NCI-H2029 (cell line): ENCODE measurements around the gene KBTBD4.

Experiments
- DNase-seq: peaks from one replicate; lab custom pipeline; 2025; lab: John Stamatoyannopoulos, UW

The KBTBD4 gene

DNA sequence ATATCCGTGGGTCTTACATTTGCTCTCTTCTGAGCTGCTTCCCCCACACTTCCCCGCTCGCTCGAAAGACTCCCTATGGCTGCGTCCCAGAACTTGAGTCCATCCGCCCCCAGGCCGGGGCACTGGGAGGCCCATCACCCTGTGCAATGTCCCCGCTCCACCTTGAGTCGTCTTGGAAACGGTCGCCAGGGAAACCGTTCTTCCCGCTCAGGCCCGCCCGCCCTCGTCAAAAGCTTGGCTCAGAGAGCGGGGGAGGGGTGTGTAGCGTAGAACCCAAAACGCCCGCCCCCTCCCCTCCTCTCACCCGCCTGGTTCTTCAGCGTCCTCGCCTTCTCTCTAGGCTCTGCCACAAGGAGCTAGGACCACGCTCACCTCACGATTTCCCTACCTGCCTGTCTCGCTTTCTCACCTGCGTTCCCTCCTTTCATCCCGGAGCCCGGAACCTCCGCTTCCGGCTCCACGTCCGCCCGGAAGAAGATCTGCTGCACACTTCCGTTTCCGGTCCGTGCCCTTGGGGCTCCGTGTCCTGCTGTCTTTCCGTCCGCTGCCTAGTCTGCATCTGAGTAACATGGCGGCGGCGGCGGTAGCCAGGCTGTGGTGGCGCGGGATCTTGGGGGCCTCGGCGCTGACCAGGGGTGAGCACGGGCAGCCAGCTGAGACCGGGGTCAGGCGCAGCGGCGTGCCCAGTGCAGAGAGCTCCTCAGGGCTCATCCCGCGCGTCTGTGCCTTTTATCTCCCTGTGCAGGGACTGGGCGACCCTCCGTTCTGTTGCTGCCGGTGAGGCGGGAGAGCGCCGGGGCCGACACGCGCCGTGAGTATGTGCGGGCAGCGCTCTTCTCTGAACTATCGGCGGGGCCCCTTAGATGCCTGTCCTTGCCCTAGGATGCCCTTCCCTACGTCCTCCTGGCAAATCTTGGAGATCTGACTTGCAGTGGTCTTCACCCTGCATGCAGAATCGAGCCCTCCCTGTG, at the start of gene KBTBD4, which contains the start of gene NDUFS3:
Gene KBTBD4 (minus strand): TSS at position 447 of the 971 bp plus-strand sequence. CDS start 19 bp downstream, at position 428.
Gene NDUFS3 (plus strand): TSS at position 551 of the 971 bp plus-strand sequence. CDS start 18 bp downstream, at position 569.
- peak; percentile 81 for DNase-seq

DNA sequence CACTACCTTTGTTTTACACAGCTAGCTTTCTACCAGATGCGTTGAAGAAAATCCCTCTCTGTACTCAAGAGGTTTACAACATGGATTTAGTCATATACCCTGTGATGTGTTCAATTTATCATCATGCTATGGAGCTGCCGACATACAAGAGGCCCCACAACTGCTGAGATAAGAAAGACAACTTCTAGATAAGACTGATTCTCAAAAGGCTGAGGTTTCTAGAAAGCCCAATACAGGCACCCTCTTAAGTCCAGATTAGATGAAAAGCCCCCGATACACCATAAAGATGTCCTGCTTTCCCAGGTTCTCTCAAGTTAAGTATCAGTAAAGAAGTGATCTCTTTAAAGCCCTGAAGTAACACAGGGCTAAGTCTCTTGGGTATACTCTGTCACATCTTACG, 49.3 kb upstream of the KBTBD4 start:
- no peak for DNase-seq

DNA sequence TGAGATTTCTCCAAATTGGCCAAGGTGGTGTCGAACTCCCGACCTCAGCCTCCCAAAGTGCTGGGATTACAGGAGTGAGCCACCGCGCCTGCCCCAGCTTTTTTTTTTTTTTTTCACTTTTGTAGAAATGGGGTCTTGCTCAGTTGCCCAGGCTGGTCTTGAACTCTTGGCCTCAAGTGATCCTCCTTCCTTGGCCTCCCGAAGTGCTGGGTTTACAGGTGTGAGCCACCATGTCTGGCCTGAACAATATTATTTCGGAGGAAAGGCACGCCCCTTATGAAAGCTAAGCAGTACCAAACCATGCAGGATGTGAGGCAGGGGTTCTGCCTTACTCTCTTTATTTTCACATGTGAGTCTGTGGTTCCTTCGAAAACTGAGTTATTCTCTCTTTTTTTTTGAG, 47.5 kb upstream of the KBTBD4 start:
- no peak for DNase-seq

DNA sequence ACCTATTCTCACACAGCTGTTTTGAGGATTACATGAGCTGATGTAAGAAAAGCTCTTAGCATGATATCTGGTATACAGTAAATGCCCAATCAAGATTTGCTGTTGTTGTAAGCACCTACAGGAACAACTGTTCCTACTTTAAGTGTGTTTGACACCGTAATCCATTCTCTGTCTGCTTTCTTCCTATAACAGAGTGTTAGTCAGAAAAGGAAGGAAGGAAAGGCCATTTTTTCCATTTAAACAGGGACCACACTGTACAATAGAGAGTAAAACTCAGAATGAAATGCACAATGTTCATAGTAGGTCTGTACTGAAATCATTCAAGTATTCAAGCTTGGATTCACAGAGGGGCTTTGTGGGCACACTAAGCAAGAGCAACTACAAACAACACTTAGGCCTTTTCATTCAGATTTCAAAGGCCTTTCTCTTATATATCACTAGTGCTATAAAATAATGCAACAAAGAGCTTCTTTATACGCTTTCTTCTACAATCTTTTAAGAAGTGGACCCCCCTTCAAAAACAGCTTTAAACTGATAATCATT, 42.1 kb upstream of the KBTBD4 start:
- DNase-seq, result no peak

DNA sequence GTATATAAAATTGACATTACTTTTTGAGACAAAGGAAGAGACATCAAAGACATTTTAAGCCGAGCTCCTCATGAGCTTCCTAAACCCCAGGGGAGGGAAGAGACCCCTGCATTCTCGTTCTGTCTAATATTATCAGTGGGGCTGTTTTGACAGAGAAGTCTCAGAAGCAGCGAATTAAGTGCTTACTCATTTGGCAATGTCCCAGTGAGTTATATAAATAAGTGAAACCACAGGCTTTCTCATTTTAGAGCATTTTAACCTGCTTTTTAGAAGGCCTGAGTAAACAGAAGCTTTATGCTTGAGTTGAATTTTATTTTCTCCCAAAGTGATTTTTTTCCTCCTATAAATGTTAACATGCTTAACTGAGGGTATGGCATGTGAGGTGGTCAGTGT, 38.6 kb upstream of the KBTBD4 start:
- DNase-seq, result no peak

DNA sequence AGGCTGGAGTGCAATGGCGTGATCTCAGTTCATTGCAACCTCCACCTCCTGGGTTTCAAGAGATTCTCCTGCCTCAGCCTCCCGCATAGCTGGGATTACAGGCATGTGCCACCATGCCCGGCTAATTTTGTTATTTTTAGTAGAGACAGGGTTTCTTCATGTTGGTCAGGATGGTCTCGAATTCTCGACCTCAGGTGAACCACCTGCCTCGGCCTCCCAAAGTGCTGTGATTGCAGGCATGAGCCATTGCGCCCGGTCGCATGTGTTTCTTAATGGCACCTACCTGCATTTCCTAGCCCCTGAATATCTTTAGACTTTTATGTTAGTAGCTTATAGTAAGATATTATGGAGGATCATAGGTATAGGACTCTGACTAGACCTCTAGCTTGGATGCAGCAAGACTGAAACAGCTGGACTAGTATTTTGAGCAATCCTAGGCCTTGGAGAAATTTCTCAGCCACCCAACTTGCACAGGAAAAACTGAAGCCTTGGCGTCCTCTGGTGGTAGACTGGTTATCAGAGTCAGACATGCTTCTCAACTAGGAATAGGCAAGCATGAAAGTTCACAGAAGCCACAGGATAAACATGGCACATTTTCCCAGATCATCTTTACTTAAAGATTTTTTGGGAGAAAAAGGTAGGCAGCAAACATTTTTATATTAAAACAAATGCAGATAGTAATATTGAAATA, 38.1 kb upstream of the KBTBD4 start:
- DNase-seq, result no peak

DNA sequence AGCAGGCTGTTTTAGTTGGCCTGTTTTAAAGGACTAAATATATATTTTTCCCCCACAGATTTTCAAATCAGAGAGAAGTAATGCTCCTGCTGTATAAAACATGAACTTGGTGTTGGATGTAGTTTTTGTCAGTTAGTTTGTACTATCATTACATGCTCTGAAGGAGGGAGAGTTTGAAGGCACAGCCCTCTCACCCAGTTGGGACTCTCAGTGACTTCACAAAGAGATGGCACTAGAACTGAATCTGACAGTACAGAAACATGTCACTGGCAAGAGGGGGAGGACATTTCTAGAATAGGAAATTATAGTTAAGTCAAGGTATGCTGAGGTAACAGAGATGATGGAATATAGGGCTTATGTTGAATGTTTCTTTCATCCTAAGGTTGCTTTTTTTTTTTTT, 36.5 kb upstream of the KBTBD4 start:
- no peak for DNase-seq

DNA sequence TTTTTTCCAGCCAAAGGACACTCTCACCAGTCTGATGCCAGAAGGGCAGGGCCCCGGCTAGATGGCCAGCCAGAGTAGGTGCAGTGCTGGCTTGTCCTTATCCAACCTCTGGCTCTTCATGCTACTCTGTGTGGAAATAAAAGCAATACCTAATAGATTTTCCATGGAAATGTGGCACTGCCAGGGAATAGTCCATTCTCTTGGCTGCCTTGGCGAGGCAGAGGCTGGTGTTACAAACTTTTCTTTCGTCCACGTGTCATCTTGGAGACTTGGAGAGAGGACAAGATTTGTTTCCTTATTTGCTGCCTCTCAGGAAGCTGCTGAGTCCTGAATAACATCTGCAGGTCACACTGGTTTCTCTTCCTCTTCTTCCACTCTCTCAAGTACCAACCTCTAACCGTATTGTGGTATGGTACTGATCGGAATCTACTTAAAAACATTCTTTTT, 32.6 kb upstream of the KBTBD4 start:
- no peak for DNase-seq

DNA sequence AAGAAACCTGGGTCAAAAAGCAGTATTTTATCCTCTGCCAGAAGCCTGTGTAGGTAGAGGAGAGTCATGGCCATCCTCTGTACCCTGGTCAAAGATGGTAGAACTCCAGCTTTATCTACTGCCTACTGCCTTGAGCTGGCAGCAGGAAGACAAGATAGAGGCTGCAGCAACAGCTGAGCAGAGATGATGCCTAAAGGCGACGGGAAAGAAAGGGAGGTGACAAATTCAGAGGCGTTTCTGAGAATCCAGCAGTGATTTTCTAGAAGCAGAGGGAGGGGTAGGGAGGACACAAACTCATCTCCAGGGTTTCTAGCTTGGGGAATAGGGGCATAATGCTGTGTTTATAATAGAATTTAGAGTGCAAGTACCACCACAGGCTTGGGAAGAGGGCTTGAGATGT, 30.9 kb upstream of the KBTBD4 start:
- DNase-seq, result no peak

DNA sequence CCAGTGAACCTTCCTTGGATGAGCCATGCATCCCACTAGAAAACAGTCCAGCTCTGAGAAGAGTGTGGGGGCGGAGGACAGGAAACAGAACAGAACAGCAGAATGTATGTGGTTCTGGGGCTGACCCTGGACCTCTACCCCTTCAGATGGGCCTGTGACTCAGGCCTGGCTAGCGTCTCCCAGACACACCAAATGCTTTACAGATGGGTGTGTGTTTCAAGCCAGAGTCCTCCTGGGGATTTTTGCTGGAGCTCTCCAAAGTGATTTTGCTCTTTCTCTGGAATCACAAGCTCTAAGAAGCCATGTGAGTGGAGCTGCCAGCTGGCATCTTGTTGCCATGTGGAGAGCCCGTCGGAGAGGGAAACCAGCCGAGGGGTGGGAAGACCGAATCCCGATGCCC, 28.6 kb upstream of the KBTBD4 start:
- no peak for DNase-seq

DNA sequence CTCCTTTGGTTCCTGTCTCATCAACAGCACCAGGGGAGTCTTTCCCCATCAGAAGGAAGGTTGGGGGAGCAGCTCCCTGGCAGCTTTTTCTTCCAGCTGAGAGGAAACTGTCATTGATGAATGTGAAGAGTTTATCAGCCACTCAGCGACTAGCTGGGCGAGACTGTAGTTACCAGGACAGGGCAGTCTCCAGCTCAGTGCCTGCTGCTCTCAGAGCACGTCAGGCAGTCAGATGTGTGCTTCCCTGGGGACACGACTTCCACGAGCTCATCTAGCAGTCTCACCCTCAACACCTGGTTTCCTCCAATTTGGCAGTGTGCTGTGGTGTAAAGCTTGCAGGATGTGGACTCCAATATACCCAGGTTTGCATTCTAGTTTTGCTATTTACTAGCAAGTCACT, 28.0 kb upstream of the KBTBD4 start:
- DNase-seq, result no peak

DNA sequence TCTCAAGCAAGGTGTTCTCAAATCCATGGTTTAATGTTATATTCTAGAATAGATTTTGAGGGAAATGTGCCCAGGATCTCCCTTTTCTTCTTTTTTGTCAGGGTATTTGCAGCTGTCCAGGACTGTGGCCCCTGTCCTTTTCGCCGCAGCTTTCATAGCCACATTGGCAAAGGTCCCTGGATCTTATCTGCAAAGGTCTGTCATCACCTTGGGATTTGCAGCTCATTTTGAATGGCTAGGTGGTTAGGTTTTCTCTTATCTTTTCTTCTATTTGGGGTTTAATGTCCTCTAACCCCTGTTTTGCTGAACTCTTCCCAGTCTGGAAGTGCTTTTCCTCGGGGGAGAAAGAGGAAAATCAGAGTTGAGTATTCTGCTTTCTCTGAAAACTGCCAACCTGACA, 27.2 kb upstream of the KBTBD4 start:
- DNase-seq, result no peak

DNA sequence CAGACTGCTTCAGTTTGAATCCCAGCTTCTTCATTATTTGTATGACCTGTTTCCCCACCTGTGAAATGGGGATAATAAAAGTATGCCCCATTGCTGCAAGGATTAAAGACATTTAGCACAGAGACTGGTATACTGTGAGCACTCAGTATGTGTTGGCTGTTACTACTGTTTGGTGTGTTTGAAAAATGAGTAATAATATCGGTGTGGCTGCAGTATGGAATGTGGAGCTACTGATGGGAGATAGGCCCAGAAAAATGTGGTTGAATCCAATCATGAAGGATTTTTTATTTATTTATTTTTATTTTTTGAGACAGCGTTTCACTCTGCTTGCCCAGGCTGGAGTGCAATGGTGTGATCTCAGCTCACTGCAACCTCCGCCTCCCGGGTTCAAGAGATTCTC, 24.5 kb upstream of the KBTBD4 start:
- DNase-seq, result no peak

DNA sequence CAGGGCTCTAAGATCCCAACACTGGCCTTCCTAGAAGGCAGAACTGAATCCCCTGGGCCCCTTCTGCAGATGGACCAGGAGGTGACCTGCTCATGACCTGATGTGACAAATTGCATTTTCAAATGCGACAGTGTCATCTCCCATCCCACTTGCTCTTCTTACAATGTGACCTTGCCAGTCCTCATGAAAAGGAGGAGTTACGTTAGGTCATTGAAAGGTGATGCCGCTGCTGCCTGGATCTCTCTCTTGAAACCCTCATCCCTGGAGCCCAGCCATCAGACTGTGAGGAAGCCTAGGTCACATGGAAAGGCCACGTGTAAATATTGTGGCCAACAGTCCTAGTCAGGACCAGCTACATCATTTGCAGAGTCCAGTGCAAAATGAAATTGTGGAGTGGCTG, 21.1 kb upstream of the KBTBD4 start:
- peak; percentile 88 for DNase-seq

DNA sequence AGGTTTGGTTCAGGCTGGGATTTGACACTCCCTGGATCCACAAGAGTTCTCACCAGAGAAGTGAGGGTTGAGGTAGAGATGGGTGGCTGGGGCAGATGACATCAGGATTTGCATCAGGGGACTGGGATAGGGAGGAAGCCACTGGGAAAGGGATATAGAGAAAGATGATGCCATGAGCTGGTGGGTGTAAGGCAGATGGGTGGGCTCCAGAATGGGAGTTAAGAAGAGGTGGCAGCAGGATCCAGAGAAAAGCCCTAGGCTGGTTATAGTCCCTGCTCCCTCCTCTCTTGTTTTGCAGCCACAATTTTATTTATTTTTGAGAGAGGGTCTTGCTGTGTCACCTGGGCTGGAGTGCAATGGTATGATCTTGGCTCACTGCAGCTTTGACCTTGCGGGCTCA, 17.2 kb upstream of the KBTBD4 start:
- no peak for DNase-seq

DNA sequence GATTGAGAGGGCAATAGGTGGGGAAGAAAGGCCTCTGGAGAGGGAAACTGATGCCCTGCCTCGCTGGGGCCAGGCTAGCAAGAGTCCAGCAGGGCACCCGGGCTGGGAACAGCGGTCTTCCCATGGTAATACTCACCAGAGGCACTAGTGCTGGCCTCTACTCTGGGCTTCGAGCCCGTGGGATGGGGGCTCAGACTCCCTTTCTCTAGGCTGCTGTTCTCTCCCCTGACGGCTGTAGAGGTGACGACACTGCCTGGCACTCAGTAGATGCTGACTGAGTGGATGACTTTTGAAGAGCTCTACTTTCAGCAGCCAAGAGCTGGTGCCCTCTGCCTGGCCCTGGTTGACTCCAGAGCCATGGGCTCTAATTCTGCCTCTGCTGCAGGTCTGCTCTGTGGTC, 16.3 kb upstream of the KBTBD4 start:
- no peak for DNase-seq

DNA sequence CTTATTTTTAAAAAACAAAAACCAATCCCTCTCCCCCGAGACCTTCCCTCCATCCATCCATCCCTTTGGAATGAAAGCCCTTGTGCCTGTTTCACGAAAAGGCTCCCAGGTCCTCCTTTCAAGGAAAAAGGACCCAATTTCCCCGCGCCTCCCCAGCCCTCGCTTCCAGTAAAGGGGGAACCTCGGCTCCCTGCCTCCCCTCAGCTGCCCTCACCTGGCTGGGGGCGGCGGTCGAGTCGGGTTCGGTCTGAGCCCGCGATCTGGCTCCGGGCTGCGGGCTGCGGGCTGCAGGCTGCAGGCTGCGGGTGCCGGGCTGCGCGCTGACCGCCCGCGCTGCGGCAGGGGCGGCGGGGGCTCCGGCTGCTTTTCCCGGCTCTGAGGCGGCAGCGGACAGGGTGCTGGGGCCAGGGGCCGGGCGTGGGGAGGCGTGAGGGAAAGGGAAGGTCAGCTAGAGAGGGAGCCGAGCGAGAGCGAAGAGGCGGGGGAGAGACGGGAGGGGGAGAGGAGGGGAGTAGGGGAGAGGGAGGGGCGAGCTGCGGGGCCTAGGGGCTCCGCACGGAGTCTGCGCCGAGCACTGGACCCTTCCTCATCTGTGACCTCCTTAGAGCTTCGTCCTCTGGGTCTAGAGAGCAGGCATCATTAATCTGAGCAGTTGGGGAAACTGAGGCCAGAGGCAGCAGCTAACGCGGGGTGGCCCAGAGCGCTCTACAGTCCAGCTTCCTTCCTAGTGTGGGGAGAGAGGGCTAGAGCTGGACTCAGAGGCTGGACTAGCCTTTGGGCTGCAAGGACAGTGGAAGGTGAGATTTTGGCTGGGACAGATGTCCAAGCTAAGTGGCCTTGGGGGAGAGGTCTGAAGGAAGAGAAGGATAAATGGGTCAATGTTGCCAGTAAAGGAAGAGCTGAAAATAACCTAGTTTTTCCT, 15.4 kb upstream of the KBTBD4 start, which contains the start of gene C1QTNF4:
Gene C1QTNF4 (minus strand): TSS at position 478 of the 922 bp plus-strand sequence. CDS start 3,601 bp downstream, outside the sequence.
- no peak for DNase-seq

DNA sequence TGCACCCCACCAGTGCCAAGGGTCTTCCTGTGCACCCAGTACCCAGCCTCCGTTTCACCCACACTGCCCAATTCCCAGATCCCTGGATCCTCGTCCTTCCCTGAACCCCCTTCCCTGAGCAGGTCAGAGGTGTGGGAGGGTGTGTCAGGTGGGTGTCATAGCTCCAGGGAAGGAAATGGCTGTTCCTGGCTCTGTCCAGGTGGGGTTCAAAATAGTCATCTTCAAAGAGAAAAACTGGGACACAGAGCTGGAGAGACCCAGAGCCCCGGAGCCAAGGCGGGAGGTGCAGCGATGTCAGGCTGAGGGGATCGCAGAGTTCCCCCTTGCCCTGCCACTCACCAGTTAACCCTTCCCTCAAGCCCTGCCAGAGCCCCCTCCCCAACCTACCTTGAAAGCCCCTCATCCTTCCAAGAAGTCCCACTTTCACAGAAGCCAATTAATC, 14.7 kb upstream of the KBTBD4 start:
- DNase-seq, result no peak

DNA sequence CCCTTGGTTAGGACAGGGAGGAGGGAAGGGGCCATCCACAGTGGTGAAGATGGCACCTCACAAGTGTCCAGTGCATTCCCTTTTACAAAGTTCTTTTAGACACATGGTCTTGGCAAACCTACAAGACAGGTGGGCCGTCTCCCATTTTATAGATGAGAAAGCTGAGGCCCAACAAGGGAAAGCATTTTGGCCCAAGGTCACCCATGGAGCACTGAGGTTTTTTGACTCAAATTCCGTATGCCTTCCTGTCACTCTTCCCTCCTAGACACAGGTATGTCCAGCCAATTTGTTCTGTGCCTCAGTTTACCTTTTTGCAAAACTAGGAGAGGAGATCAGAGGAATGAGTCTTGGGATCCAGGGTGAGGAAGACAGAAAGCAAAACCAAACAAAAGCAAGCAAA, 14.2 kb upstream of the KBTBD4 start:
- DNase-seq, result no peak

DNA sequence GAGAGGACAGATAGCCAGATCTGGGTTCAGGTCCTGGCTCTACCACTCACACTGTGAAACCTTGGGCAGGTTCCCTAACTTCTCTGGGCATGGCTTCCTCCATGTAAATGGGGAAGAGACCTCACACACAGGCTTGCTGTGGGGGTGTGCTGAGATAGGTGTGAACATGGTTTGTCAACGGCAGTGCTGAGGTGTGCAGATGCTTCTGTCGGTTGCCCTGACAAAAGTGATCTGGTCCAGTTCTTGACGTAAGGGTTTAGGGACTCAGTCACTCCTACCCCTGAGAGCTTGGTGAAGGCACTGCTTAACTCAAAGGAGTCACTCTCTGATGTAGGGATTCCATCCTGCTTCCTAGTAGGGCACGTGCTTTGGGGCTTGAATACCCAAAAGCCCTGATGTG, 13.5 kb upstream of the KBTBD4 start:
- DNase-seq, result no peak

DNA sequence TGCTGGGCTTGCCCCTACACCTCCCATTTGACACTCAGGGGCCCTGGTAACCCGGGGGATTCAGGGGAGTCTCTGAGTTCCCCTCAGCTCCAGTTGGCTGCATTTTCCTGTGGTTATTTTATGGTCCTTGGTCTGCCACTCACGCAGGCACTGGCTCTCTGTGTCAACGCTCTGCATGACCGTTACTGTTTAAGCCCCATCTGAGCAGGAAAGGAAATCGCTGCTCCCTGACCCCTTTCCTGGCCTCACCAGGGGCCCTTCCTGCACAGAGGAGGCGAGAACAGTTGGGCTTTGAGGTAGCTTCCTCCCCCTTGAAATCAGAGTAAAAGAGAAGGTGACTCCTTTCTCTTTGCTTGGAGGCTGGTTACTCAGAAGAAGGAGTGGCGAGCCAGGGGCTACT, 13.0 kb upstream of the KBTBD4 start:
- no peak for DNase-seq
